B cell (primary cell): ENCODE measurements around the gene TMEM18.

Source experiments
- CTCF ChIP-seq: fragments of 200-600 bp; IDR thresholded peaks from one replicate; pipeline ENCODE4 v1.8.0; 2022; ENCODE audit warnings: antibody characterized with exemption, mild to moderate bottlenecking
- EZH2 ChIP-seq: IDR thresholded peaks from 2 replicates; pipeline ENCODE4 v1.6.1; 2012; ENCODE audit warnings: borderline replicate concordance, low read depth, mild to moderate bottlenecking, moderate library complexity, low read length; ENCODE audit not compliant: insufficient read depth, poor library complexity, severe bottlenecking

GRCh38 chr2:631741-632140 lies 45.5 kb downstream of the TMEM18 start:
- no peak for TF ChIP-seq CTCF
- TF ChIP-seq EZH2, result no peak
